NCI-H1417 treated with DMSO at 0.1 percent for 48 hours (cell line): ENCODE data around the gene THY1.
"Not testable (repeated sequence)": the region's sequence is repeated elsewhere in the genome, so short reads cannot be mapped to it uniquely, and the experiment has no call there.

ENCODE experiments used
- DNase-seq: peaks from one replicate; lab custom pipeline; 2025; lab: John Stamatoyannopoulos, UW

Gene THY1

DNA sequence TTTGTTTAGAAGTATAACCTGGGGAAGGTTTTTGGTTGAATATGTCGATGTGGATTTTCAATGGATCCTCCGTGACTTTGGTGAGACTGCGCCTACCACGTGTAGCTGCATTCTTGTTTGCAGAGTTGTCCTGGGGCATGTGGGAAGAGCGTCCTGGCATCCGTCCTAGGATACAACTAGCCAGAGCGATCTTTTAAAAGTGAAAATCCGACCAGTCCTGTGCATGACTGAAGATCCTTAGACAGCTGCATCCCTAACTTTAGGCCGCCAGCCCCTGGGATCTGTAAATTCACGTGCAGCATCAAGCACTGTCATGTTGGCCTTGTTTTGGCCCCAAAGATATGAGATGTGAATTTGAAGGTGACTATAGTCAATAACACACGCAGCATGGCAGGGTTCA is 22.4 kb upstream of the THY1 start:
- DNase-seq: no peak

DNA sequence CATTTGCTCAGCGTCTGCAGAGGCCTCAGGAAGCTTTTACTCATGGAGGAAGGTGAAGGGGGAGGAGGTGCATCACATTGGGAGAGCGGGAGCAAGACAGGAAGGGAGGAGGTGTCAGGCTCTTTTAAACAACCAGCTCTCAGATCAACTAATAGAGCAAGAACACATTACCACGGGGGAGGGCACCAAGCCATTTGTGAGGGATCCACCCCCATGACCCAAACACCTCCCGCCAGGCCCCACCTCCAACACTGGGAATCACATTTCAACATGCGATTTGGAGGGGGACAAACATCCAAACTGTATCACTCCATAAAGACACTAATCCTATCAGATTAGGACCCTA is 18.9 kb upstream of the THY1 start:
- DNase-seq: no peak

DNA sequence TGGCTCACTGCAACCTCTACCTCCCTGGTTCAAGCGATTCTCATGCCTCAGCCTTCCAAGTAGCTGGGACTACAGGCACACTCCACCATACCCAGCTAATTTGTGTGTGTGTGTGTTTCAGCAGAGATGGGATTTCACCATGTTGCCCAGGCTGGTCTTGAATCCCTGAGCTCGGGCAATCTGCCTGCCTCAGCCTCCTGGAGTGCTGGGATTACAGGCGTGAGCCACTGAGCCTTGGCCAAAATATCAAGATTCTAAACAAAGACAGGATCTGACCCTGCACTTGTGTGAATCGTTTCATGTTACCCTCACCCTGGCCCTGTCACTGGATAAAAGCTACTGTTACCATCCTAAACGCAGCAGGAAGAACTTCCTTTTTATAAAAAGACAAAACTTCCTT is 15.6 kb upstream of the THY1 start:
- DNase-seq: no peak

DNA sequence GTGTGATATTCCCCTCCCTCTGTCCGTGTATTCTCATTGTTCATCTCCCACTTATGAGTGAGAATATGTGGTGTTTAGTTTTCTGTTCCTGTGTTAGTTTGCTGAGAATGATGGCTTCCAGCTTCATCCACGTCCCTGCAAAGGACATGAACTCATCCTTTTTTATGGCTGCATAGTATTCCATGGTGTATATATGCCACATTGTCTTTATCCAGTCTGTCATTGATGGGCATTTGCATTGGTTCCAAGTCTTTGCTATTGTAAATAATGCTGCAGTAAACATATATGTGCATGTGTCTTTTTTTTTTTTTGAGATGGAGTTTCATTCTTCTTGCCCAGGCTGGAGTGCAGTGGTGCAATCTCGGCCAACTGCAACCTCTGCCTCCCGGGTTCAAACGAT is 14.5 kb upstream of the THY1 start:
- DNase-seq: not testable (repeated sequence)

DNA sequence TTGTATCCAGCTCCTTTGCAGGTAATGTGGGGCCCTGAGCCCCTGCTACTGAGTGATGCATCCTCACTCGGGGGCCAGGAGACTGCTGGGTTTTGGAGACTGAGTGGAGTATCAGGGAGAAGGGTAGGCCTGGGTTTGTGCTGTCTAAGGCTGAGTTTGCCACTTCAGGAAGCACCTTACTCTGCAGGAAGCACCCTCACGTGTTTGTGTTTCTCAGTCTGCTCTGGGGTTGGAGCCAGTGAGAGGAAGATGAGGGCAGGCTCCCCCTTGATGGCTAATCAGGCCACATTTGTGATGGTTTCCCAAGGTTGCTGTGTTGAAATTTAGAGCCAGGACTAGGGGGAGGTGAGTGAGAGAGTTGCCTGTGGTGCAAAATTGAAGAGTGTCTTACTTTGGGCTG is 13.7 kb upstream of the THY1 start:
- no peak for DNase-seq

DNA sequence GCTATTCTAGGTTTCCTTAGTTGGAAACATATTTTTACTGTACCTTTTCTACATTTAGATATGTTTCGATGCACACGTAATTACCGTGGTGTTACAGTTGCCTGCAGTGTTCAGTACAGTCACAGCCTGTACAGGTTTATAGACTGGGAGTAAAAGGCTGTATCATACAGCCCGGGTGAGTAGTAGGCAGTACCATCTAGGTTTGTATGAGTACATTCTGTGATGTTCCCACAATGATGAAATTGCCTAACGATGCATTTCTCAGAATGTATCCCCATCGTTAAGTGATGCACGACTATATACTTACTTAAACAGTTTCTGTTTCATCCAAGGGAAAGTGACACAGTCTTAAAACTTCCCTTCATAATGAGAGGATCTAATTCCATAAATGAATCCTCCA is 13.1 kb upstream of the THY1 start:
- no peak for DNase-seq

DNA sequence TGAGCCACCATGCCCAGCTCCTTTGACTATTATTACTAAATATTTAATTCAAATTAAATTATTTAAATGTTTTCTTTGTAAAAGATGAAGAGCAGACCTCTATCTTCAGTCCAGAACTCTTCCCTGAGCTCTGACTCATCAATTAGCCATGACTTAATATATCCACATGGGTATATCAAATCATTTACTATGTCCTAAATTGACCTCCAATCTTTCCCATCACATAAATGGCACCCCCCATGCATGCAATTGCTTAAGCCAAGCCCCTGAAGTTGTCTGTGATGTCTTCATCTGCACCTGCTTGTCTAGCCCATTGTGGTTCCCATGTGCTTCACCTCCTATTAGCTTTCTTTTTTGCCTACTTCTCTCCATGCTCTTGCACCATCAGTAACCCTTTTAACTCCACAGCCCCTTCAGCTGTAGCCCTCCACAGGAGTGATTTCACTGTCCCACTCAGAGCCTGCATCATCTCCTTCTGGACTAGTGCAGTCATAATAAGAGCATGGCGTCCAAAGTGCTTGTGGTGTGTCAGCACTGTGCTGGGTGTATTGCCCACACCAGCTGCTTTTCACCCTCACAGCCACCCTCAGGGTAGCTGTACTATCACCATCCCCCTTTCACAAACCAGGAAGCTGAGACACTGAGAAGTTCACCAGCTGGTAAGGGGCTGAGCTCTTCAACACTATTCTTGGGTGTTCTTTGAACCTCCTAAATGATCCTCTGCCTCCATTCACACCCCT is 11.8 kb upstream of the THY1 start:
- no peak for DNase-seq

DNA sequence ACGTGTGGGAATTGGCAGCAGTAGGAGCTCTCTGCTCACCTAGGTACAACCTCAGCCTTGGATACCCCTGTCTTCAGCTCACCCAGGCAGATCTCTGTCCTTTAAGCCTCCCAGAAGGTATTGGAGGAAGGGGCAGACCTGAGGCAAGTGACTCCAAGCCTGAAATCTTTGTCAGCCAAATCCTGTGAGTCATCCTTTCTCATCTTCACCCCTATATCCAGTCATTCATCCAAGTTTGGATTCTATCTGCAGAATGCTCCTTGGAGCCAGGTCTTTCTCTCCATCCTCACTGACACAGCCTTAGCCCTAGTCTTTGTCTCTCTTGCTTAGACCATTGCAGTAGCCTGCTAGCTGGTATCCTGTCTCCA is 10.4 kb upstream of the THY1 start:
- DNase-seq: no peak

DNA sequence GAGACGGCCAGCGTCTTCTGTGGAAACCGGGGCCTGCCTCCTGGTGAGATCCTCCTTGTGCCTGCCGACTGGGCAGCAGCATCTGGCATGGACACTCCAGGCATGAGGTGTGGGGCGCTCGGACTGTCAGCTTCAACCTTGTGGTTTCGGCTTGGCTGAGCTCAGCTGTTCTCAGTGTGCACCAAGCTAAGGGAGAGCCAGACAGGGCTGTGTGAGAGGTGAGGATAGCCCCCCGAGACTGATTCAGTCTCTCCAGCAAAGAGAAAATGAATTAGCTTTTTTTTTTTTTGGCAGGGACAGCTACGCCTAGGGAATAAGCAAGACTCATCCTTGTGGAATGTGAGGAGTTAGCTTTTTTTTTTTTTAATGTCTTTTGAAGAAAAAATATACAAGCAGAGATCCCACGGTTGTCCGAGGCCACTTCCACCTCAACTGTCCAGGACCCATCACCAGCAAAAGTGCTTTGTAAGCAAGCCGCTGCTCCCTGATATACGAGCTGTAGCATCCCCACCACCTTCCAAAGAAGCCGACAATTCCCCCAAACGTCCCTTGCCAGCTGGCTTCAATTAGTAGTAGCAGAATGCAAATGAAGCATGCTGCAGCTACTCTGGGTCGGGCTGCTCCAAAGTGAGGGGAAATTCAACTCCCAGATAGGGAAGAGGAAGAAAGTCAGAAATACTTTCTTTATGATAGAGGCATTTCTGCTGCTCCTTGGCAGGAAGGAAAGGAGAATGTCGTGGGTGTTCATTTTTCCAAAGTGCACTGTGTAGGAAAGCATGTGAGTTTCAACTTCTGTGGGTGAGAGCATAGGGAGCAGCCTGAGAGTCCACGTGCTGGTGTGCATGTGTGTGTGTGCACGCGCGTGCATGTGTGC is 9.7 kb upstream of the THY1 start:
- no peak for DNase-seq

DNA sequence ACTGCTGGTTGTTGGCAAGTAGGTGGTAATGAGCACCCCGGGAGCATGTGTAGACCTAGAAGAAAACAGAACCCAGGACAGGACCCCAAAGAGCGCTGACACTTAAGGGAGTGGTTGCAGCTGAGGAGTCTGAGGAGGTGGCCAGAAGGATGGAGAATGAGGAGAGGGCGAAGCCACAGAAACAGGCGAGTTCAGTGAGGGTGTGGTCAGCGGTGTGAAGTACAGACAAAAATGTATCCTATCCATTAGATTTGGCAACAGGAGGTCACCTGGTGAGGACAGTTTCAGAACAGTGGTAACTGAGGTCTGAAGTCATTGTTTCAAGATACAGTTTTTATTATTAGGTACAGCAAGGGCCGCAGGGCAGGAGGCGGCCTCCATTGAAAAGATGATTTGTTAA is 8.6 kb upstream of the THY1 start:
- no peak for DNase-seq

DNA sequence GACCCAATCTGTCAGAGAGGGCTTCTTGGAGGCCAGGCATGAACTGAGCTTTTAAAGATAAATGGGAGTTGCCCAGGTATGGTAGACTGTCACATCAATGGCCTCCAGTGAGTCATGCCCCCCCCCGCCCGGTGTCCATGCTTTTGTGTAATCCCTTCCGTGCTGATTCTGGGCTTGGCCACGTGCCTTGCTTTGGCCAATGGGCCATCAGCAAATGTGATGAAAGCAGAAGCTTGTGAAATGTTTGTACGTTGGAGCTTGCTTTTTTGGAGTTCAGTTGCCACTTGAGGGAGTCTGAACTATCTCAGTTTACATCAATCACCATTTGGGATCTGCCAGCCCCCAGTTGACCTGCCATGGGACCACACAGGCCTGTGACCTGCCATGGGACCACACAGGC is 4.3 kb upstream of the THY1 start:
- no peak for DNase-seq

DNA sequence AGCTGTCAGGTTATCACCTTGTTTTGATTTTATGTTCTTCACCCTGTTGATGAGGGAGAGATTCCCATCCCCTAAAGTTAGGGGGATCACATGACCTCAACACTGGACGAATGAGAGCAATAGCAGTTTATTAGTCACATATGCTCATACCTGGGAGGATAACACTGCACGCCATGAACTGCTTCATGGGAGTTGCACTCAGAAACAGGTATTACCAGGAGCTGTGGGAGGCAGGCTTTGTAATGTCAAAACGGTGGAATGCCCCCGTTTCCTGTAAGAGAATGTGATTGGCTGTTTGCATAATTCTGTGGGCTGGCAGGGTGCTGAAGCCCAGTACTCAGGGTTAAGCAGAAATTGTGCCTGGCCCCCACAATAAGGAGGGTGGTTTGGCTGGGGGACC is 3.2 kb upstream of the THY1 start:
- DNase-seq: no peak

DNA sequence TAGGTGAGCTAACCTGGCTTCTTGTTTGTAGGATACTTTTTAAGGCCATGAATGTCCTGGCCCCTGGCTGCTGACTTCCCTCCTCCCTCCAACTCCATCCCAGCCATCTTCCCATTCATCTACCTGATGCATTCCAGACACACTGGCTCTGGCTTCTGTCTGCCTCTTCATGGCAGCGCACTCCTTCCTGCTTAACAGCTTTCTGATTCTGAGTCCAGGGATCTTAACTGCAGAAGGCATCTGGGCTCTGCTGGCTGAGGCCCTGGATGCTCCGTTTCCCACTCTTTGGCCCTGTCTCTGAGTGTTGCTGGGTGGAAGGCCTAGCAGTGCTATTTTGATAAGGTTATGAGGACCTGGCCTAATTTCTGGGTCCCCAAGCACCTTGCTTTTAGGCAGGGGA is 1.8 kb upstream of the THY1 start:
- no peak for DNase-seq

DNA sequence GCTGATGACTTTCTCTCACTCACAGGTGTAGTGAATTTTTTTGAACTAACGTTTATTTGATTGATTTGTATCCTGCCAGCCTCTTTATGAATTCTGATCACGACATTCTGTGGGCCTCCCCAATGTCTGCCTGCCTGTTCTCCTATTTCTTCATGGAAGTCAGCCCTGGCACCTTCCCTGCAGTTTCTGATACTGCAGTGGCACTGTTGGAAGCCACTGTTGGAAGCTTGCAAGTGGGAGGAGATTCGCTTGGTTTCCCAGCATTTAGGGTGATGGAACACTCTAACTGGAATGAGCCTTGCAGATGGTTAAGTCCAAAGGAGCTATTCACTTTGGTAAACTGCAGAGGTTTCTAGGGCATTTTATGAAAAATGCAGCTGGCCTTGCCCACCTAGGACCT is 1.3 kb upstream of the THY1 start:
- no peak for DNase-seq

DNA sequence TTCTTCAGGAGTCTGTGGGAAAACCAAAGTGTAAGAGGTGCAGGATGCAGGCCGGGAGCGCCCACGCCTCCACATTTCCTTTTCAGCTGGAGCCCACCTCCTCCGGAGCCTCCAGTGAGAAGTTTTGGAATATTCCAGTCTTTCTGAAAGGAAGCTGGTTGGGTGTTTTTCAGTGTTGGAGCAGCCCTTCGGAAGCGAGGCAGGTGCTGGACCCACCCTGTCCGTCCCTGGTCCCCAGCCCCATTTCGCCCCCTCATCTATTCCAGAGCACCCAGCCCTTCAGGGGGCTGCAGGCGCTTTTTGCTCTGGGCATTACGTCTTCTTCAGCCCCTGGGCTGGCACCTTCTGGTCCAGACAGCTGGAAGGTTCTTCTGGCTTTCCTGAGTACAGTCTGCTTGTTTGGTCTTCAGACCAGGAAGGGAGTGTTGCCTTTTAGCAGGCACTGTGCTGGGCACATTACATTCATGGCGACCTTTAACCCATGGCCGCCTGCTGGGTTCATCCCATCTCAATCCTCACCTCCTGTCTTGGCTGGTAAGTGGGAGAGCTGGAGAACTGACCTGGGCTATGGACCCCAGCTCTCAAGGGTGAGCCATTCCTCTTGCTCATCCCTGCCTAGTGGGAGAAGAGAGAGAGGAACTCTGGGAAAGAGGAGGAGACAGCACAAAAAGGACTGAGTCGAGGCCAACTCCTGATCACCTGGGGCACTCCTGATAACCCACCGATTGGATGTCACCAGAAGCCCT is 710 bp upstream of the THY1 start:
- no peak for DNase-seq

DNA sequence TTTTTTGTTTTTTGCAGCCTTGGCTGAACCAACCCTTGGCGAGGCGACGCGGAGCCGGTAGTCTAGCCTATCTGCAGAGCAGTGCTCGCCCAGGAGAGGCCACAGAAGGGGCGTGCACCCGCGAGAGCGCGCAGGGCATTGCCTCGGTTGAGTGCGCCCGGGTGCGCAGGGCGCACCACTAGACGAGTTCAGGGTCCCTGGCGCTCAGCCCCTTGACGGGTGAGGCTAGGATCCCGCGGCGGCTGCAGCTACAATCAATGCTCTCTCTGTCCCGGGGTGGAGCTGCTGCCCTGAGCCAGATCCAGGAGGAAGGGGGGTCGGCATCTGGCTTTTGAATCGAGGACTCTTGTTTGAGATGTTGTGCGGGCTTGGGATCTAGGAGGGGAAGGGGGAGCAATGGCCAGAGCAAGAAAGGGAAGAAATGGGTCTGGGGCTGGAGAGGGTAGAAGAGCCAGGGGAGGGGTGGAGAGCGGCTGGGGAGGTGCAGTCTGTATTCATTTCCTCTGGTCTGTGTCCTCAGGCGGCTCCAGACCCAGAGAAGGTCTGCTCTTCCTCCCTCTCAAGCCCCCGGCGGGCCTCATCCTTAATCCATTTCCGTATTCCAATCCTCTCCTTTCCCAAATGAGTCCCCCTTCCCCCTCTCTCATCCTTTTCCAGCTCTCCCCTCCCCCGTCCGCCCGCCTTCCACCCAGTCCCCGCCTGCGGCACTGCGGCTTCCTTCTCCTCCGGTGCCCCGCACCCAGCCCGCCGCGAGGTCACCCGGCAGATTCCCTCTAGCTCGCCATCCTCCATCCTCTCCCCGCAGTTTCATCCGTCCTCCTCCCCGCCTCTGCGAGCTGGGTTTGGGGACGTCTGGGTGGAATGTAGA is 797 bp downstream of the THY1 start:
- DNase-seq: no peak

DNA sequence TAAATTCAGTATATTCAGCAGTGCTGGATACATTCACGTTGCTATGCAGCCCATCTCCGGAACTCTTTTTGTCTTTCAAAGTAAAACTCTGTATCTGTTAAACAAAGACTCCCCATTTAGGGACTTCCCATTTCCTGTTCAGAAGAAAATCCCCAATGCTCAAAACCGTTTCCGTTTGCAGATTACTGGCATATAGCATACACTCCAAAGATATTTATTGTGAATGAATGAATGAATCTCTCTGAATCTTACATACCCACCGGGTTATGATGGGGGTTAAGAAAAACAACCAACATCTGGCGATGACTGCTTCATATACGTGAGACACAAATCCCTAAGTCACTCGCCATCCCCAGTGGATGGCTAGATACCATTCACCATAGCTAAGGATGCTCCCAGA is 1.6 kb downstream of the THY1 start:
- no peak for DNase-seq

DNA sequence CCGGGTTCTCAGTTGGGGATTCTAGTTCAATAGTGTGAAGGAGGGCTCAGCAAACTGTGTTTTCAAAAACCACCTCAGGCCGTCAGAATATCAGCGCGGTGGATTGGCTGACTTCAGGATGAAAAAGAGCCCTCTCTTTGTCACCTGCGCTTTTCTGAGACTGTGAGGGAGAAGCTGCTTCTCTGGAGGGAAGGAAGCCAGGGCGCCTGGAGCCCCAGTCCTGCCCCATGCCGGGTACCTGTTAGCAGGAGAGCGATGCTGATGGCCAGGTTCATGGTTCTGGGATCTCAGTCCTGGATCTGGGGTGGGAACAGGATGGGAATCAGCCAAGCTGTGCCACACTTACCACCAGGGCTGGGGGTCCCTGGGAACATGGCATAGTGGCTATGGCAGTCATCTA is 2.3 kb downstream of the THY1 start:
- DNase-seq: no peak

DNA sequence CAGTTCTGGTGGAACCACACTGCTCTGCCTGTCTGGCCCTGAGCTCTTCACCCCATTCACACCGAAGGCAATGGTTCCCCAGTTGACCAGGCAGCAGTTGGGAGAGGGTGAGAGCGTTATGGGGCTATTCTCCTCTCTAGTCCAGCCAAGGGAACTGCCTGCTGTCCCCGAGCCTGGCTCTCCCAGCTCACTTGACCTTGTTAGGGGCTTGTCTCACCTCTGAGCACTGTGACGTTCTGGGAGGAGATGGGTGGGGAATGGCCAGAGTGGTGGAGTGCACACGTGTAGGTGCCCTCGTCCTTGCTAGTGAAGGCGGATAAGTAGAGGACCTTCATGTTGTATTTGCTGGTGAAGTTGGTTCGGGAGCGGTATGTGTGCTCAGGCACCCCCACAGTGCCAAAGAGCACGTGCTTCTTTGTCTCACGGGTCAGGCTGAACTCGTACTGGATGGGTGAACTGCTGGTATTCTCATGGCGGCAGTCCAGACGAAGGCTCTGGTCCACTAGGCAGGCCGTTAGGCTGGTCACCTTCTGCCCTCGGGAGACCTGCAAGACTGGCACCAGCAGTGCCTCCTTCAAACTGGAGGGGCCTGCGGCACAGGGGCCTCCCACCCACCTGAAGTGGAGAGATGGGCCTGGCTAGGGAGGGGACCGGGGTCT is 3.0 kb downstream of the THY1 start:
- DNase-seq: no peak

DNA sequence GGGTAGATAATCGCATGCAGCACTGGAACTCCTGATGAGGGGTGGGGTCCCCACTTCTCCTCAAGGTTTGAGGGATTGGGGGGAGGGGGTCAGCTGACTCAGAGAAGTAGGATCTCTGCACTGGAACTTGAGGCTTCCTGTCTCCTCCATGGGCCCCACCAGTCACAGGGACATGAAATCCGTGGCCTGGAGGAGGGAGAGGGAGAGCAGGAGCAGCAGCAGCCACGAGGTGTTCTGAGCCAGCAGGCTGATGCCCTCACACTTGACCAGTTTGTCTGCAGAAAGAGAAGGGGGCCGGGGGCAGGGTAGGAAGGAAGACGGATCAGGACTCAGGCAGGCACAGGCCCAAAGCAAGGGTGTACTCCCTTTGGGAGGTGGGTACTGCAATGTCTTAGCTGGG is 3.7 kb downstream of the THY1 start:
- no peak for DNase-seq

DNA sequence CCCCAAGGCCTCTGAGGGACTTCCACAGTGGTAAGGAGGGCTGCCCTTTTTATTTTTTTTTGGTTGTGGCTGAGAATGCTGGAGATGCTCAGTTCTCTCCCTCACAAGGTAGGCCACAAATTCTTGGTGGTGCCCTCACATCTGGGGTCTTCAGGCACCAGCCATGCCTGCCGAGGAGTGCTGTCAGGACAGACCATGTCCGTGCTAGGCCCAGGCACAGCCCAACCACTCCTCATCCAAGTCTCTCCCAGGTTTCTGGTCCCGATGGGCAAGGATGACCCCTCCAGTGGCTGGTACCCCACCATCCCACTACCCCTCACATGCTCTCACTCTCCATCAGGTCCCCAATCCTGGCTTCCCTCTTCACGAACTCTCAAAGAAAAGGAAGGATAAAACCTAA is 4.2 kb downstream of the THY1 start:
- no peak for DNase-seq
